ENCODE measurements around the gene GRID1. TPM values are rescaled to one million over a fixed set of nuclear protein-coding genes. Genes with fewer than 3 reads are reported as not detected.

The GRID1 gene
- total RNA-seq, 1 experiment from 2014 or later = 5.6 TPM

- ChIA-PET POLR2A (no interaction called here), CTCF (no interaction called here), RAD21 (ENCODE audit: low non-redundant PET in 1 of 2, low total read pairs in 2 of 2, uncharacterized antibody in 2 of 2, unreplicated experiment in 2 of 2) (no interaction called here)
- Histone ChIP-seq H3K27ac (ENCODE audit: low read depth, low read length) (no peak overlapping the region), H3K4me2 (ENCODE audit: low read length) (no peak overlapping the region), H2AFZ (ENCODE audit: low read depth, low read length, poor library complexity, severe bottlenecking) (no peak overlapping the region), H3K9me3 (ENCODE audit: control insufficient read depth in 1 of 2, insufficient read depth in 1 of 2, low read depth in 1 of 2, low read length in 2 of 2) (no peaks in the 10 kb centered on the region), H3K9ac (ENCODE audit: low read length) (no peak overlapping the region), H3K4me3 (replicated peaks in 1 of 2; ENCODE audit: low read depth in 1 of 2, low read length in 2 of 2) (no peak overlapping the region), H3K36me3 (ENCODE audit: control insufficient read depth in 1 of 2, insufficient read depth in 2 of 2, low read length in 2 of 2) (no peaks in the 10 kb centered on the region), H4K20me1 (ENCODE audit: insufficient read depth) (no peaks in the 10 kb centered on the region), H3K27me3 (ENCODE audit: insufficient read depth, low read length) (no peaks in the 10 kb centered on the region), H3K4me1 (ENCODE audit: control insufficient read depth in 1 of 2, insufficient read depth in 2 of 2, low read length in 2 of 2) (peaks cover 0 to 4% of the 10 kb centered on the region in 2 experiments; a peak in 1 of 4 replicates), H3K9me2 (ENCODE audit: insufficient read depth) (no peaks in the 10 kb centered on the region), H3K79me2 (ENCODE audit: insufficient read depth, low read length) (no peaks in the 10 kb centered on the region)
- DNase-seq (ENCODE audit: low read depth, low spot score) = no peak
- no peak for ATAC-seq
- intact Hi-C loops (cut with micrococcal nuclease) = no loop called here
- BruUV-seq (replicated peaks) = no TSS peak
- TF ChIP-seq POLR2A (IDR thresholded peaks at IDR 0.05; ENCODE audit: borderline replicate concordance, extremely low read depth, insufficient read depth, insufficient read length) = no peak
- TF ChIP-seq RAD21 (IDR thresholded peaks at IDR 0.05; ENCODE audit: low read depth) = no peak
- TF ChIP-seq, protein P1, sequence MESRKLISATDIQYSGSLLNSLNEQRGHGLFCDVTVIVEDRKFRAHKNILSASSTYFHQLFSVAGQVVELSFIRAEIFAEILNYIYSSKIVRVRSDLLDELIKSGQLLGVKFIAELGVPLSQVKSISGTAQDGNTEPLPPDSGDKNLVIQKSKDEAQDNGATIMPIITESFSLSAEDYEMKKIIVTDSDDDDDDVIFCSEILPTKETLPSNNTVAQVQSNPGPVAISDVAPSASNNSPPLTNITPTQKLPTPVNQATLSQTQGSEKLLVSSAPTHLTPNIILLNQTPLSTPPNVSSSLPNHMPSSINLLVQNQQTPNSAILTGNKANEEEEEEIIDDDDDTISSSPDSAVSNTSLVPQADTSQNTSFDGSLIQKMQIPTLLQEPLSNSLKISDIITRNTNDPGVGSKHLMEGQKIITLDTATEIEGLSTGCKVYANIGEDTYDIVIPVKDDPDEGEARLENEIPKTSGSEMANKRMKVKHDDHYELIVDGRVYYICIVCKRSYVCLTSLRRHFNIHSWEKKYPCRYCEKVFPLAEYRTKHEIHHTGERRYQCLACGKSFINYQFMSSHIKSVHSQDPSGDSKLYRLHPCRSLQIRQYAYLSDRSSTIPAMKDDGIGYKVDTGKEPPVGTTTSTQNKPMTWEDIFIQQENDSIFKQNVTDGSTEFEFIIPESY (IDR thresholded peaks at IDR 0.05; ENCODE audit: extremely low read depth, insufficient replicate concordance, low read length) = no peak
- no peak for TF ChIP-seq ZNF274 (IDR thresholded peaks at IDR 0.05; ENCODE audit: low read depth, low read length)
- TF ChIP-seq ELF1 (IDR thresholded peaks at IDR 0.05; ENCODE audit: borderline replicate concordance, low read depth) = no peak
- TF ChIP-seq EGR1 (IDR thresholded peaks at IDR 0.05; ENCODE audit: low read depth) = no peak
- no peak for TF ChIP-seq REST (IDR thresholded peaks at IDR 0.05; ENCODE audit: low read depth)
- TF ChIP-seq CEBPB (IDR thresholded peaks at IDR 0.05; ENCODE audit: low read depth) = no peak
- TF ChIP-seq SRF (IDR thresholded peaks at IDR 0.05; ENCODE audit: low read depth) = no peak
- no peak for TF ChIP-seq EZH2phosphoT487 (IDR thresholded peaks at IDR 0.05; ENCODE audit: borderline replicate concordance)
- no peak for TF ChIP-seq SIN3A (IDR thresholded peaks at IDR 0.05; ENCODE audit: low read depth)
- no peak for TF ChIP-seq MAX (IDR thresholded peaks at IDR 0.05)
These were observed 294.2 kb downstream of the GRID1 start for GRCh38 chr10:86072413-86072812.

Data from HCT116 (cell line).